GM18517 (cell line): ENCODE measurements around the gene PTGER1.
"Not testable (repeated sequence)": the region's sequence is repeated elsewhere in the genome, so short reads cannot be mapped to it uniquely, and the experiment has no call there.

Source experiments
- ATAC-seq: cut with Tn5 transposase; IDR thresholded peaks from one replicate; pipeline ENCODE4 v1.9.1; 2021; ENCODE audit warnings: mild to moderate bottlenecking, moderate library complexity; ENCODE audit not compliant: unreplicated experiment

PTGER1 gene

GRCh38 chr19:14474827-14475226 lies 327 bp downstream of the PTGER1 start:
- ATAC-seq = no peak

DNA sequence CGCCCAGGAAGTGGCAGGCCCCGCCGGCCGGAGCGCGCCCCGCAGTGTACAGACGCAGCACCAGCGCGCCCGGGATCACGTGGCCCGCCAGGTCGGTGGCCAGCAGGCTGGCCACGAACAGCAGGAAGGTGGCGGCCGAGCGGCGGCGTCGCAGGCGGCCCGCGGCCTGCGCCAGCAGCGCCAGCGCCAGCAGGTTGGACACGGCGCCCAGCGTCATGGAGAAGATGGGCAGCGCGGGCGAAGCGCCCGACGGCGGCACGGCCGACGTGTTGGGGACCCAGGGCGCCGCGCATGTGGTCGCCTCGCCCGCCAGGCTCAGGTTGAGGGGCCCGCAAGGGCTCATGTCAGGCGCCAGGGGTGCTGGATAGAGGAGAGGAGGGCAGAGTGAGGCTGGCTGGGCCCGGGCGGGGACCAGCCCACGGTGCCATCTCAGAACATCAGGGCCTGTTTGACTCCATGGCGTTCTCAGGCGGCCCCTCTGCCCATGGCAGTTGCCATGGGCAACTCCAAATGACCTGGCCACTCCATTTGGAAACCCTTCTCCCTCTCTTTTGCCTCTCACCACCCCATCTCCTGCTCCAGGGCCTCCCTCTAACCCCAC lies 1.1 kb downstream of the PTGER1 start:
- ATAC-seq = no peak

DNA sequence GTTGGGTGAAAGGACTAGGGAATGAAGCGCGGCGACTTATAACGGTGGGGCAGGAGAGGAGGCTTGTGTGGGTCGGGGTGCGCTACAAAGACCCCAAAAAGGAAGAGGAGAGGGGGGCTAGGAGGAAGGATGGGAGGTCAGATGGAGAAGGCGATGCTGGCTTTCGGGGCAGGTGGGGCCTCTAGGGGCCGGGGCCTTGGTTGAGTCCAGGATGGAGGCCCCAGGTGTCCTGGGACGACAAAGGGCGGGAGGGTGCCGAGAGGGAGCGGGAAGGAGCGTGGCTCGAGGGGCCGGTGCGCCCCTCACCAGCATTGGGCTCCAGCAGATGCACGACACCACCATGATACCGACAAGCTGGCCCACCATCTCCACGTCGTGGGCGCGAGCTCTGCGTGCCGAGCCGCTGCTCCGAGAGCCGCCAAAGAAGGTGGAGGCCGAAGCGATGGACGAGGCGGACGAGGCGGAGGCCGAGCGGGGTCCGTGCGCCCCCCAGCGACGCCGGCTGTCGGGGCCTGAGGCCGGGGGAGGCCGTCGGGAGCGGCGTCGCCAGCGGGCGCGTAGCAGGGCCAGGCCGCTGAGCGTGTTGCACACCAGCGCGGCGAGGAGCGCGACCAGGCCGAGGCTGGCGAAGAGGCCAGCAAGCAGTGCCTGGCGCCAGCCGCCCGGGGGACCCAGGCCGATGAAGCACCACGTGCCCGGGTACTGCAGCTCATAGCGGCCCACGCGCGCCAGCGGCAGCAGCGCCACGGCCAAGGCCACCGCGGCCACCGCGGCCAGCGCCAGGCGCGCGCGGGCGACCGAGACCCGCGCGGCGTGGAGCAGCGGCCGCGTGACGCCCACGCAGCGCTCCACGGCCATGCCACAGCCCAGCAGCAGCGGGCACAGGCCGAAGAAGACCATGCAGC lies 1.8 kb downstream of the PTGER1 start:
- no peak for ATAC-seq

- ATAC-seq = no peak
Observed at GRCh38 chr19:14472202-14472938, 2.8 kb downstream of the PTGER1 start.

GRCh38 chr19:14471436-14472187 lies 3.5 kb downstream of the PTGER1 start:
- ATAC-seq = no peak

DNA sequence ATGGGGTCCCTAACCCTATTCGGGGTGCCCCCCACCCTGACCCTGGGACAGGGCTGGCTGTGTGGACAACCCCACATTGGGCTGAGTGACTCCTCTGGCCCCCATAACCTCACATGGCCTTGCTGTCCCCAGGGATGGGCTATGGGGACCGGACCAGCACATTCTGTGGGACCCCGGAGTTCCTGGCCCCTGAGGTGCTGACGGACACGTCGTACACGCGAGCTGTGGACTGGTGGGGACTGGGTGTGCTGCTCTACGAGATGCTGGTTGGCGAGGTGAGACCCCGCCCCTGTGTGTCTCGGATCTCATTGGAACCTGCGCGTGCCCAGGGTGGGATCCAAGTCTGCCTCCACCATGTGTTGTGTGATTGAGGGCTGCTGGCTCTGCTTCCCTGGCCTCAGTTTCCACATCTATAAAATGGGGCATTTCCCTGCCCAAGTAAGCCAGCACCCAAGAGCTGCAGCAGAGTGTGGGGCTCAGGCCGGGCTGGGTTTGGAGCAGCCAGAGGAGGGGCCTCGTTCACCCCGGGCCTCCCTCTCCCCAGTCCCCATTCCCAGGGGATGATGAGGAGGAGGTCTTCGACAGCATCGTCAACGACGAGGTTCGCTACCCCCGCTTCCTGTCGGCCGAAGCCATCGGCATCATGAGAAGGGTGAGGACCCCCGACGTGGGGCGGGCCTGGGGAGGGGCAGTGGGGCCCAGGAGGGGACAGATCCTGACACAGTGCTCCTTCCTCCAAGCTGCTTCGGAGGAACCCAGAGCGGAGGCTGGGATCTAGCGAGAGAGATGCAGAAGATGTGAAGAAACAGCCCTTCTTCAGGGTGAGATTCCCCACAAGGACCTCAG lies 4.9 kb downstream of the PTGER1 start:
- no peak for ATAC-seq

- ATAC-seq = no peak
Observed at GRCh38 chr19:14467816-14468215, 7.3 kb downstream of the PTGER1 start.

DNA sequence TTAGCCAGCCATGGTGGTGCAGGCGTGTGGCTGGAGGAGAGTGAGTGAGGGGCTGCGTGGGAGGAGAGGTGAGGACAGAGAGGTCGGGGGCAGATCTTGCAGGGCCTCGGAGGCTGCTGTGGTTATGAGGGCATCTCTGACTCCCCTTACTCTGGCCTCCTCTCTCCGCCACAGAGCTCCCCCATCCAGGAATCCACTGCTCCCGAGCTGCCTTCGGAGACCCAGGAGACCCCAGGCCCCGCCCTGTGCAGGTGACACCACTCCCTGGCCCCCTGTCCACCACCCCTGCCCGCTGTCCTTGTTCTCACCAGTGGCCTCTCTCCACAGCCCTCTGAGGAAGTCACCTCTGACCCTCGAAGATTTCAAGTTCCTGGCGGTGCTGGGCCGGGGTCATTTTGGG lies 7.8 kb downstream of the PTGER1 start:
- no peak for ATAC-seq

- ATAC-seq = no peak
Observed at GRCh38 chr19:14463747-14464146, 11.4 kb downstream of the PTGER1 start.

- not testable (repeated sequence) for ATAC-seq
Observed at GRCh38 chr19:14462401-14462800, 12.8 kb downstream of the PTGER1 start.

DNA sequence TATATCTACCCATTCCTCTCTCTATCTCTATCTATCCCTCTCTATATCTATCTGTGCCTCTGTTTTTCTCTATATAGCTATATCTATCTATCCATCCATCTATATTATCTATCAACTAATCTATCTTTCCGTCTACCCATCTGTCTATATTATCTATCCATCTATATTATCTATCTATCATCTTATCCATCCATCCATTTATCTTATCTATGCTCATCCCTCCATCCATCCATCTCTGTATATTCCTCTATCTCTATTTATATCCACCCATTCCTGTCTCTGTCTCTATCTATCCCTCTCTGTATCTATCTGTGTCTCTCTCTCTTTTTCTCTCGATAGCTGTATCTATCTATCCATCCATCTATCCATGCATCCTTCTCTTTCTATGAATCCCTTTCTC lies 14.2 kb downstream of the PTGER1 start:
- ATAC-seq = no peak

- ATAC-seq = no peak
Observed at GRCh38 chr19:14459703-14460102, 15.5 kb downstream of the PTGER1 start.

DNA sequence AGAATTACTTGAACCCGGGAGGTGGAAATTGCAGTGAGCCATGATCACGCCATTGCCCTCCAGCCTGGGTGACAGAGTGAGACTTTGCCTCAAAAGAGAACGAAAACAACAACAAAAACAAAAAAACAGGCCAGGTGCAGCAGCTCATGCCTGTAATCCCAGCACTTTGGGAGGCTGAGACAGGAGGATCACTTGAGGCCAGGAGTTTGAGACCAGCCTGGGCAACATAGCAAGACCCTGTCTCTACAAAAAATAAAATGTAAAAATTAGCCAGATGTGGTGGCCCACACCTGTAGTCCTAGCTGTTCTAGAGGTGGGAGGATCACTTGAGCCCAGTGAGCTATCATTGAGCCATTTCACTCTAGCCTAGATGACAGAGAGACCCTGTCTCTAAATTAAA lies 22.9 kb downstream of the PTGER1 start:
- ATAC-seq = not testable (repeated sequence)

DNA sequence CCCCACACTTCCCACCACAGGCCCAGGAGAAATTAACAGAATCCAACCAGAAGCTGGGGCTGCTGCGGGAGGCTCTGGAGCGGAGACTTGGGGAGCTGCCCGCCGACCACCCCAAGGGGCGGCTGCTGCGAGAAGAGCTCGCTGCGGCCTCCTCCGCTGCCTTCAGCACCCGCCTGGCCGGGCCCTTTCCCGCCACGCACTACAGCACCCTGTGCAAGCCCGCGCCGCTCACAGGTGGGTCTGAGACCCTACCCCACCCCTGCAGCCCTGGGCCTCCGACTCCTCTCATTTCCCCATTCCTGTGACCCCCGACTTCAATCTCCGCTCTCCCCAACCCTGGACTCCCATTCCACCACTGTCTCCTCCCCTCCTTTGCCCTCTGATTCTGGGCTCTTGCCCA lies 24.3 kb downstream of the PTGER1 start:
- no peak for ATAC-seq

- ATAC-seq = no peak
Observed at GRCh38 chr19:14450168-14450874, 24.8 kb downstream of the PTGER1 start.

DNA sequence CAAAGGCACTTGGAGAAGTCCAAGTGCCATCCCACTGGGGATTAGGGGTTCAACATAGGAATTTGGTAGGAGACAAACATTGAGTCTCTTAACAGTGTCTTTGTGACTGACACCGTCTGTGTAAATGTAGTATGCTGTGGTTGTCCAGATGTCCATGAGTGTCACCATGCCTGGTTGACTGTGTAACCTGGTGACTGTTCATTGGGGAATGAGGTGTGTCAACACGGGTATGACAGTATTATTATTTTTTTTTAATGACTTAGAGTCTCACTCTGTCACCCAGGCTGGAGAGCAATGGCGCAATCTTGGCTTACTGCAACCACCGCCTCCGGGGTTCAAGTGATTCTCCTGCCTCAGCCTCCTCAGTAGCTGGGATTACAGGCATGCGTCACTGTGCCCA lies 25.8 kb downstream of the PTGER1 start:
- no peak for ATAC-seq

DNA sequence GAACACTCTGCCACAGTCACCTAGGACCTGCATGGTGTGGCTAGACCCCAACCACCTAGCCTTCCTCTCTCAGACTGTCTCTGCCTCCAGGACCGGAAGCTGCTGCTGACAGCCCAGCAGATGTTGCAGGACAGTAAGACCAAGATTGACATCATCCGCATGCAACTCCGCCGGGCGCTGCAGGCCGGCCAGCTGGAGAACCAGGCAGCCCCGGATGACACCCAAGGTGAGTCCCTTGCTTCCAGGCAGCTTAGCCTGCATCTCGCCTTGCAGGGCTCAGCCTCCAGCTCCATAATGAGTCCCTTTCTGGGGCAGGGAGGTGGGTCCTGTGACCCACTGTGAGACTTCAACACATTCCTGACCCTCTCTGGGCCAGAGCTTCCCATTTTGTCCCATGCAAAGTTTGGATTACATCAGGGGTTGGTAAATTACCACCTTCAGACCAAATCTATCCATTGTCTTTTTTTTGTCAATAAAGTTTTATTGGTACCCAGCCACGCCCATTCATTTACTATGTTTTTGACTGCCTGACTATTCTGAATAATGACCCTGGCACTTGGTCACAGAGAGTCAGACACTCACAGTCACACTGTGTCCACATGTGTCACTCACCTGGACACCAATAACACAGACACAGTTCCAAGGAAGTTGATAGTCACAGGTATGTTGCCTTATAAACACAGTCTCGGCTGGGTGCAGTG lies 28.7 kb downstream of the PTGER1 start:
- ATAC-seq = no peak

DNA sequence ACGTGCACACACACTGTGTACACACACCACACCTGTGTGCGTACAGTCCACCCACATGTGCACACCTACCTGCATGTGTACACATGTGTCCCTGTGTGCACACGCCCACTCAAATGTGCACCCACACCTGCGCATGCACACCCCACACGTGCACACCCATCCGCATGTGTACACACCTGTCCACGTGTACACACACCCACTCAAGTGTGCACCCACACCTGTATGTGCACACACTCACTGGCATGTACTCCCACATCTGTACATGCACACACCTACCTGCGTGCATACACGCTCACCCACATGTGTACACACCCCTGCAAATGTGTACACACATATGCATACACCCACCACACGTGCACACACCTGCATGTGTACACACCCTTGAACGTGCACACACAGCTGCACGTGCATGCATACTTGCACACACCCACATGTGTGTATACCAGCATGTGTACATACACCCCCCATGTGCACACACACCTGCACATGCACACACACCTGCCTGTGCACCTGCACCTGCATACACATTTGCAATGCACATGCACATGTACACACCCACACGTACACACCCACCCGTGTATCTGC lies 31.4 kb downstream of the PTGER1 start:
- no peak for ATAC-seq
